ENCODE results near the gene EGFR.
"Not testable (repeated sequence)": the region's sequence is repeated elsewhere in the genome, so short reads cannot be mapped to it uniquely, and the experiment has no call there.

Gene EGFR

DNA sequence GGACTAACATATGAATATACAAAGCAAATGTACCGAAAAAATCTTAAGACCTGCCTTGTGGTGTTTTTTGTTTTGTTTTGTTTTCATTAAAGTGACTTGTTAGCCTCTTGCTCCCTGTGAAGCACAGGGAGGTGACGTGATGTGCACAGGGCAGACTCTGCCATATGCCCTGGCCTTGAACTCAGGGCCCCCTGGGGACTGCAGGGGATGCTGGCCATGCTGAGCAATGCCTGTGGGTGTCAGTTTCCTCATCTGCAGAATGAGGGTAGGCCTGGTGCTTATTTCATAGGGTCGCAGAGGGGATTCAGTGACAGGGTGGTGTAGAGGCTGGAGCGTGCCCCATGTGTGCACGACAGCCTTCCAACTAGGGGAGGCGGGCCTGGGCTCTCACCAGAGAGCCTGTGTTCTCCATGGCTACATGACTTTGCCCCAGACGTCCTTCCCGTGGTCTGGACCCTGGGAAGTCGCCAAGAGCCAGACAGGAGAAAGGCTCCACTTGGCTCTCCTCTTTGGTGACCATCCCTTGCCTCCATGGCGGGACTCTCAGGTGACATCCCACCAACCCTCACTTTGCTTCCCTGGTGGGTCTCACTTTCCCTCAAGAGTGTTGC lies 14.5 kb downstream of the EGFR start:
- no peak overlapping the region for H3K4me3 ChIP-seq (ENCODE audit: control insufficient read depth, low read depth, low read length)
- TF ChIP-seq, protein P1, sequence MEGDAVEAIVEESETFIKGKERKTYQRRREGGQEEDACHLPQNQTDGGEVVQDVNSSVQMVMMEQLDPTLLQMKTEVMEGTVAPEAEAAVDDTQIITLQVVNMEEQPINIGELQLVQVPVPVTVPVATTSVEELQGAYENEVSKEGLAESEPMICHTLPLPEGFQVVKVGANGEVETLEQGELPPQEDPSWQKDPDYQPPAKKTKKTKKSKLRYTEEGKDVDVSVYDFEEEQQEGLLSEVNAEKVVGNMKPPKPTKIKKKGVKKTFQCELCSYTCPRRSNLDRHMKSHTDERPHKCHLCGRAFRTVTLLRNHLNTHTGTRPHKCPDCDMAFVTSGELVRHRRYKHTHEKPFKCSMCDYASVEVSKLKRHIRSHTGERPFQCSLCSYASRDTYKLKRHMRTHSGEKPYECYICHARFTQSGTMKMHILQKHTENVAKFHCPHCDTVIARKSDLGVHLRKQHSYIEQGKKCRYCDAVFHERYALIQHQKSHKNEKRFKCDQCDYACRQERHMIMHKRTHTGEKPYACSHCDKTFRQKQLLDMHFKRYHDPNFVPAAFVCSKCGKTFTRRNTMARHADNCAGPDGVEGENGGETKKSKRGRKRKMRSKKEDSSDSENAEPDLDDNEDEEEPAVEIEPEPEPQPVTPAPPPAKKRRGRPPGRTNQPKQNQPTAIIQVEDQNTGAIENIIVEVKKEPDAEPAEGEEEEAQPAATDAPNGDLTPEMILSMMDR (conservative IDR thresholded peaks at IDR 0.05; ENCODE audit: control insufficient read depth, insufficient read depth, low read depth, low read length) = no peak
- DNase-seq (ENCODE audit: low read depth) = no peak

DNA sequence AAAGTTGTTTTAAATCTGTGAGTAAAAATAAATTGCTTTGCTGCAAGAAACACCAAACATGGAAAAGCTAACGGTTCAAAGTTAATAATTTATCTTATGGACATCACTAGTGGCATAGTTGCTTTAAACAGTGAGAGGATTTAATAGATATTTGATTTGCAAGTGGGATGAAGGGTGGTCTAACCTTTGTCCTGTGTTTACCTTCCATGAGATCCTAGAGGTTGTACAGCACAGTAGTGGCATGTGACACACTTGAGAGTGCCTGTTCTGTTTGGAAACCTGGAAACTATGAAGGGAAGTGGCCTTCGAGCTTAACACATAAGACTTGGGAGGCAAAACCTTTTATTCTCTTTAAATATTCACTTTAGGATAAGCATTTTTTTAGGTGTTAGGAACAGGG lies 16.0 kb downstream of the EGFR start:
- TF ChIP-seq, protein P1 (conservative IDR thresholded peaks at IDR 0.05; ENCODE audit: control insufficient read depth, insufficient read depth, low read depth, low read length) = no peak
- no peak for DNase-seq (ENCODE audit: low read depth)

DNA sequence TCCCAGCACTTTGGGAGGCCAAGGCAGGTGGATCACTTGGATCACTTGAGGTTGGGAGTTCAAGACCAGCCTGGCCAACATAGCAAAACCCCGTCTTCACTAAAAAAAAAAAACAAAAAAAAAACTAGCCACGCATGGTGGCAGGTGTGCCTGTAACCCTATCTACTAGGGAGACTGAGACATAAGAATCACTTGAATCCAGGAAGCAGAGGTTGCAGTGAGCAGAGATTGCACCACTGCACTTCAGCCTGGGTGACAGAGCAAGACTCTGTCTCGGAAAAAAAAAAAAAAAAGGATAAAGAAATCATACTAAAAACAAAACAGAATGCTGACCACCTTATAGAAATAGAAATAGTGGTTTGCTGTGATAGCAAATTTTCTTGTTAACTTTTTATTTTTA lies 16.6 kb downstream of the EGFR start:
- not testable (repeated sequence) for DNase-seq (ENCODE audit: low read depth); H3K4me3 ChIP-seq (ENCODE audit: control insufficient read depth, low read depth, low read length)

More for the DNA sequence above, 16.0 kb downstream of the EGFR start:
- H3K4me3 ChIP-seq (ENCODE audit: control insufficient read depth, low read depth, low read length) = no peak overlapping the region

DNA sequence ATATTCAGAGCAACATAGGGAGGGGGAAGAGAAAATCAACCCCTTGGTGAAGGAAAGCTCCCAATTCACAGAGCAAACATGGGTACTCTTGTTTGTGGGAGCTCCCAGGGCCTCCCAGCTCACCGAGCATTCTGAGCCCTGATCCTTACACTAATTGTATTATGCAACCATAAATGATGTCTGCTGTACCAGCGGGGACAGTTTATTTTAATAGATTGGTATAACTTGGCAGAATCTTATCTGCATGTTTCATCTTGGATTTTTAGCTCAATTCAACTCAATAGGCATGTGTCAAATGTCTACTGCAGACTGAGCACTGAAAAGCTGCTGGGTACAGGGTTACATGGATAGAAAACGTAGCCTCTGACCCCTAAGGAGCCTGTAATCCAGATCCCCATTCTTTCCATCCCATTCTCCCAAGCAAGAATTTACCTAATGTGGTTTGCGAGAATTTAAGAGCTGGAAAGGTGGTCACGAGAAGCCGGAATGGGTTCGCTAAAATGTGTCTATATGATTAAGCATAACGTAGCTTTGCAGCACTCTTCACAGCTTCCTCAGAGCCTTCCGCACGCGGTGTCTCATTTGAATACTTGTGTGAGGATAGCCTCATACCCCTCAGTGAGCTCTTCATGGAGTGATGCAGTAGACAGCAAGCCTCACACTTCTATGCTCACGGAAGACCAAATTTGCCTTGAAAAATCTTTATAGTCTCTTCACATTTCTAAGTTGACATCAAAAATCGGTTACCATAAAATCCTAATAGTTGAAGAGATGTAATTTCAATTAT lies 18.3 kb downstream of the EGFR start:
- no peak overlapping the region for H3K4me3 ChIP-seq (ENCODE audit: control insufficient read depth, low read depth, low read length)
- TF ChIP-seq, protein P1 (conservative IDR thresholded peaks at IDR 0.05; ENCODE audit: control insufficient read depth, insufficient read depth, low read depth, low read length) = no peak
- no peak for DNase-seq (ENCODE audit: low read depth)

DNA sequence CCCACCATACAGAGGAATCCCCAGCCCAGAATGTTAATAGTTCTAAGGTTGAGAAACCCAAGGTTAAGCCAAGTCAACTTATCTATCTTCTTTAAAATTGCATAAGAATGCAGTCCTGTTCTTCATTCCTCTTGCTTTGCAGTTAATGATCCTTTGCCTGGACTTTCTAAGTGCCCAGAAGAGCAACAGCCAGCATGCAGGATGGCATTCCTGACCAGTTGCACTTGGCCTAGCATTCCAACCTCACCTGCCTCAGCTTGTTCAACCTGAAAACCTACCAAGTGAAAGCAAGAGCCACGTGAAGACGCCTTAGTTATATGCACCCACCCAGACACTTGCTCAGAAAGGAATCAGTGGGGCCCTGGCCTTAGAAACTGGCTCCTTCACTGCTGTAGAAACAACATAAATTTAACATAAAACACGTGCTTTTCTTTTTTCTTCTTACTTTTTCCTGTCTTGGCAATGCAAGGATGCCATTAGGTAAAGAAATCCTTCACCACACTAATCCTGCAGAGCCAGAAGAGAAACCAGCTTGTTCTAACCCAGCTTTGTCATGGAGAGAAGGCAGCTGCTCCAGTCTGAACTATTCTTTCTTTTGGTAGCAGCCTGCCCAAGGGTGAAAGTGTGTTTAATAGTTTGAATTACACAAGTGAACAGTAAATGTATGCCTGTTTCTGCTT lies 25.0 kb downstream of the EGFR start:
- no peak overlapping the region for H3K4me3 ChIP-seq (ENCODE audit: control insufficient read depth, low read depth, low read length)
- TF ChIP-seq, protein P1 (conservative IDR thresholded peaks at IDR 0.05; ENCODE audit: control insufficient read depth, insufficient read depth, low read depth, low read length) = no peak
- no peak for DNase-seq (ENCODE audit: low read depth)

DNA sequence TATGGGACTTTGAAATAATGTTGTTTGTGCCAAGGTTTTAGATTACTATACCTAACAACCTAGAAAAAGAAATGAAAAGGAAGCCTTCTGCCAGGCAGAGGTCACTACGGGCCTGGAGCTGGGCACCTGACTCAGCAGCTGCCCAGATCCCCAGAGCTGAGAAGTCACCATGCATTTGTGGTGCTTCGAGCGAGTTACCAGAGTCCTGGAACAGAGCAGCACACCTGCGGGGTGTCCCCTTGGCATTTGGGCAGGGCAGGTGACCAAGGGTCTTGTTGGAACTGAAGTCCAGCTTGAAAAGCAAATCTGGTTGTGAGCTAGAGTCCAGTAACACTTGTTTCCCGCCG lies 25.5 kb downstream of the EGFR start:
- no peak overlapping the region for H3K4me3 ChIP-seq (ENCODE audit: control insufficient read depth, low read depth, low read length)
- TF ChIP-seq, protein P1 (conservative IDR thresholded peaks at IDR 0.05; ENCODE audit: control insufficient read depth, insufficient read depth, low read depth, low read length) = no peak
- DNase-seq (ENCODE audit: low read depth) = no peak

DNA sequence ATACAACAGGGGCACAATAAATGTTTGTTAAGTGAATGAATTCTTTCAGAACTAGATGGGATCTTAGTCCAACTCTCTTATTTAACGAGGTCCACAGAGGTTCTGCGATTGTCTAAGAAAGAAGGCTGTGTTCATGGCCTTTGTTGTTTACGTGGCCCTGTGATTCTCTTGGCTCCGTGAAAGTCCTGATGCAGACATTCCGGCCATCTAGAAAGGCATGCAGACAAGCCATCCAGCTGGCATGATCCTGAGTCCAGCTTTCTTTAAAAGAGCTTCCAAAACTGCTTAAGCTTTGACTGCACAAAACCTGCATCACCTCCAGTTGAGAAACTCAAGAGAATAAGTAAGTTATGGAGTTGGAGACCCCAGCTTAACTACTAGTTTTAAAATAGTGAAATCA lies 26.0 kb downstream of the EGFR start:
- DNase-seq (ENCODE audit: low read depth) = no peak

More for the DNA sequence above, 26.0 kb downstream of the EGFR start:
- TF ChIP-seq, protein P1 (conservative IDR thresholded peaks at IDR 0.05; ENCODE audit: control insufficient read depth, insufficient read depth, low read depth, low read length) = no peak
- no peak overlapping the region for H3K4me3 ChIP-seq (ENCODE audit: control insufficient read depth, low read depth, low read length)

All from fibroblast of mammary gland (primary cell).